ENCODE data around the gene KRT17.

- no peak for TF ChIP-seq CTCF (IDR thresholded peaks at IDR 0.05; ENCODE audit: poor library complexity, severe bottlenecking)
- TF ChIP-seq MXI1 (conservative IDR thresholded peaks at IDR 0.05; ENCODE audit: poor library complexity, severe bottlenecking): no peak
- TF ChIP-seq REST (IDR thresholded peaks at IDR 0.05; ENCODE audit: borderline replicate concordance): no peak
- TF ChIP-seq EZH2 (IDR thresholded peaks at IDR 0.05; ENCODE audit: borderline replicate concordance, insufficient read depth, low read length, poor library complexity, severe bottlenecking): no peak
- TF ChIP-seq POLR2AphosphoS5 (IDR thresholded peaks at IDR 0.05): no peak
- TF ChIP-seq TAF1 (IDR thresholded peaks at IDR 0.05; ENCODE audit: low read depth): no peak
- TF ChIP-seq SMC3 (conservative IDR thresholded peaks at IDR 0.05; ENCODE audit: poor library complexity): no peak
- TF ChIP-seq RAD21 (conservative IDR thresholded peaks at IDR 0.05): no peak
- TF ChIP-seq EP300 (conservative IDR thresholded peaks at IDR 0.05; ENCODE audit: poor library complexity, severe bottlenecking): no peak
These were observed 21.9 kb downstream of the KRT17 start for GRCh38 chr17:41602524-41602923.

Measured in neural cell (in vitro differentiated cells).